GM06990 (cell line): ENCODE results near the gene HMHB1.
A peak's percentile ranks its signal among the peaks of the same experiment; 100 is the strongest.

Experiments
- DNase-seq: peaks from one replicate; pipeline ENCODE4 v3.0.0-alpha.2; 2011; ENCODE audit not compliant: insufficient read length; ENCODE audit errors: extremely low read depth
- H3K27me3 ChIP-seq: replicated peaks from 2 replicates; pipeline ENCODE4 v1.6.0; 2011; ENCODE audit warnings: low read length; ENCODE audit not compliant: control insufficient read depth, insufficient read depth
- H3K36me3 ChIP-seq: 2 replicates; pipeline ENCODE4 v1.5.1; 2011; ENCODE audit warnings: low read length; ENCODE audit not compliant: control insufficient read depth, insufficient read depth
- H3K4me3 ChIP-seq: replicated peaks from 2 replicates; pipeline ENCODE4 v1.5.1; 2011; ENCODE audit warnings: low read depth, mild to moderate bottlenecking, control low read depth, low read length
- CTCF ChIP-seq: IDR thresholded peaks from 2 replicates; pipeline ENCODE4 v1.5.1; 2011; ENCODE audit warnings: low read length, control low read depth, mild to moderate bottlenecking, inconsistent platforms; ENCODE audit not compliant: insufficient read depth, poor library complexity, severe bottlenecking

HMHB1 gene

GRCh38 chr5:143812085-143812705, at the start of gene HMHB1:
HMHB1 (plus strand) TSS chr5:143812161.
- peak within 1 kb of the TSS; percentile 50 for H3K4me3 ChIP-seq
- no peak for TF ChIP-seq CTCF
- H3K36me3 ChIP-seq, result no peaks in the 10 kb centered on the region
- no peaks in the 10 kb centered on the region for H3K27me3 ChIP-seq
- peak; percentile 43 for DNase-seq

GRCh38 chr5:143762636-143763220, 49.2 kb upstream of the HMHB1 start:
- DNase-seq, result no peak
- H3K27me3 ChIP-seq, result no peaks in the 10 kb centered on the region
- H3K4me3 ChIP-seq, result no peak overlapping the region
- TF ChIP-seq CTCF, result no peak
- no peaks in the 10 kb centered on the region for H3K36me3 ChIP-seq

- H3K36me3 ChIP-seq, result no peaks in the 10 kb centered on the region
- H3K27me3 ChIP-seq, result no peaks in the 10 kb centered on the region
- H3K4me3 ChIP-seq, result no peak overlapping the region
- TF ChIP-seq CTCF, result no peak
- DNase-seq, result no peak
These were observed 44.8 kb upstream of the HMHB1 start for GRCh38 chr5:143767162-143767561.

GRCh38 chr5:143769026-143769786, 42.8 kb upstream of the HMHB1 start:
- no peaks in the 10 kb centered on the region for H3K27me3 ChIP-seq
- no peak for TF ChIP-seq CTCF
- H3K4me3 ChIP-seq, result no peak overlapping the region
- H3K36me3 ChIP-seq, result no peaks in the 10 kb centered on the region
- no peak for DNase-seq

- Histone ChIP-seq H3K27me3 (no peaks in the 10 kb centered on the region), H3K36me3 (no peaks in the 10 kb centered on the region), H3K4me3 (no peak overlapping the region)
- DNase-seq, result no peak
- TF ChIP-seq CTCF, result no peak
These were observed 41.5 kb upstream of the HMHB1 start for GRCh38 chr5:143770450-143770849.
